H1 (cell line): ENCODE measurements around the gene METTL21C.

Experiments used
- ASH2L ChIP-seq: fragments of 200-600, 300-600 bp; sonication (generic); IDR thresholded peaks from one replicate; pipeline ENCODE4 v1.7.1; 2017; ENCODE audit warnings: low read length
- BACH1 ChIP-seq: IDR thresholded peaks from 2 replicates; pipeline ENCODE4 v1.6.1; 2012; ENCODE audit warnings: low read length, improper control_type of control experiment
- EP300 ChIP-seq, 2 experiments: IDR thresholded peaks; 1 replicate in 1 of 2; 2 replicates in 1 of 2; pipeline ENCODE4 v1.6.1; 2011 to 2012; ENCODE audit warnings: low read depth in 2 of 2, low read length in 2 of 2, mild to moderate bottlenecking in 2 of 2, borderline replicate concordance in 1 of 2, inconsistent platforms in 1 of 2, moderate library complexity in 1 of 2
- EZH2 ChIP-seq: fragments of 200-600 bp; sonication (generic); IDR thresholded peaks from 2 replicates; pipeline ENCODE4 v1.7.1; 2012; ENCODE audit warnings: low read depth, mild to moderate bottlenecking, moderate library complexity, low read length, inconsistent platforms; ENCODE audit not compliant: severe bottlenecking
- NRF1 ChIP-seq: IDR thresholded peaks from 2 replicates; pipeline ENCODE4 v1.6.1; 2011; ENCODE audit warnings: mild to moderate bottlenecking, low read depth, low read length, improper control_type of control experiment
- POLR2A ChIP-seq, 2 experiments: IDR thresholded peaks; 1 replicate in 1 of 2; 2 replicates in 1 of 2; pipeline ENCODE4 v1.6.1; 2011; ENCODE audit warnings: low read depth in 2 of 2, low read length in 2 of 2, mild to moderate bottlenecking in 2 of 2; ENCODE audit errors: control extremely low read depth in 1 of 2
- POLR2AphosphoS5 ChIP-seq: IDR thresholded peaks from 2 replicates; pipeline ENCODE4 v1.6.1; 2011; ENCODE audit warnings: low read depth, low read length
- ZNF274 ChIP-seq: IDR thresholded peaks from 2 replicates; pipeline ENCODE4 v1.7.0; 2012; ENCODE audit warnings: low read length, borderline replicate concordance; ENCODE audit errors: extremely low read depth
- TF ChIP-seq, protein P1 (sequence below), 3 experiments: IDR thresholded peaks; 1 replicate in 2 of 3; 2 replicates in 1 of 3; pipeline versions ENCODE4 v1.5.1 to v1.6.1; 2011; ENCODE audit warnings: low read length in 3 of 3, mild to moderate bottlenecking in 3 of 3, inconsistent platforms in 2 of 3, low read depth in 1 of 3, moderate library complexity in 1 of 3; ENCODE audit not compliant: insufficient read depth in 1 of 3; ENCODE audit errors: control extremely low read depth in 1 of 3

DNA sequence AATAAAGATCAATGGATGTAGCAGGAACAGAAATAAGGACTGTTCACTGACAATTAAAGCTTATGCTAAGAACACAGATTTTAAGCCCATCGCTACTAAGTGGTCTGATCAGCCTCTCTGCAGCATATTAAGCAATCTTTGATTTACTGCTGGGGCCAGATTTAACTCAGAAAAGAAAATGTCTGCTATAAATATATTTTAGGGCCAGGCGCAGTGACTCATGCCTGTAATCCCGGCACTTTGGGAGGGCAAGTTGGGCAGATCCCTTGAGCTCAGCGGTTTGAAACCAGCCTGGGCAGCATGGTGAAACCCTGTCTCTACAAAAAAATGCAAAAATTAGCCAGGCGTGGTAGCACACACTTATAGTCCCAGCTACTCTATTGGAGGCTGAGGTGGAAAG is 43.0 kb downstream of the METTL21C start:
- TF ChIP-seq, protein P1, sequence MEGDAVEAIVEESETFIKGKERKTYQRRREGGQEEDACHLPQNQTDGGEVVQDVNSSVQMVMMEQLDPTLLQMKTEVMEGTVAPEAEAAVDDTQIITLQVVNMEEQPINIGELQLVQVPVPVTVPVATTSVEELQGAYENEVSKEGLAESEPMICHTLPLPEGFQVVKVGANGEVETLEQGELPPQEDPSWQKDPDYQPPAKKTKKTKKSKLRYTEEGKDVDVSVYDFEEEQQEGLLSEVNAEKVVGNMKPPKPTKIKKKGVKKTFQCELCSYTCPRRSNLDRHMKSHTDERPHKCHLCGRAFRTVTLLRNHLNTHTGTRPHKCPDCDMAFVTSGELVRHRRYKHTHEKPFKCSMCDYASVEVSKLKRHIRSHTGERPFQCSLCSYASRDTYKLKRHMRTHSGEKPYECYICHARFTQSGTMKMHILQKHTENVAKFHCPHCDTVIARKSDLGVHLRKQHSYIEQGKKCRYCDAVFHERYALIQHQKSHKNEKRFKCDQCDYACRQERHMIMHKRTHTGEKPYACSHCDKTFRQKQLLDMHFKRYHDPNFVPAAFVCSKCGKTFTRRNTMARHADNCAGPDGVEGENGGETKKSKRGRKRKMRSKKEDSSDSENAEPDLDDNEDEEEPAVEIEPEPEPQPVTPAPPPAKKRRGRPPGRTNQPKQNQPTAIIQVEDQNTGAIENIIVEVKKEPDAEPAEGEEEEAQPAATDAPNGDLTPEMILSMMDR (IDR thresholded peaks at IDR 0.05; ENCODE audit: control extremely low read depth in 1 of 3, insufficient read depth in 1 of 3, low read depth in 1 of 3, low read length in 3 of 3) = no peak
- TF ChIP-seq EZH2 (no peak), POLR2AphosphoS5 (no peak), POLR2A (IDR thresholded peaks at IDR 0.05; ENCODE audit: control extremely low read depth in 1 of 2, low read depth in 2 of 2, low read length in 2 of 2) (no peak), ASH2L (no peak), EP300 (IDR thresholded peaks at IDR 0.05; ENCODE audit: borderline replicate concordance in 1 of 2, low read depth in 2 of 2, low read length in 2 of 2) (no peak), BACH1 (no peak), ZNF274 (no peak), NRF1 (no peak)
